CD4-positive, alpha-beta T cell treated with Interferon gamma for 1 hour (primary cell): ENCODE measurements around the gene AMZ1.
"Not testable (repeated sequence)": the region's sequence is repeated elsewhere in the genome, so short reads cannot be mapped to it uniquely, and the experiment has no call there.

Experiments used
- DNase-seq: peaks from one replicate; pipeline ENCODE4 v3.0.0-alpha.2; 2020

The AMZ1 gene

GRCh38 chr7:2729893-2730716 is 42.1 kb downstream of the AMZ1 start:
- DNase-seq: no peak

GRCh38 chr7:2730846-2731770 is 43.1 kb downstream of the AMZ1 start:
- no peak for DNase-seq

GRCh38 chr7:2732388-2732787 is 44.4 kb downstream of the AMZ1 start:
- no peak for DNase-seq

GRCh38 chr7:2732959-2733584 is 45.1 kb downstream of the AMZ1 start:
- DNase-seq: no peak

GRCh38 chr7:2734084-2734686 is 46.2 kb downstream of the AMZ1 start:
- no peak for DNase-seq

- peak; percentile 42 for DNase-seq
These were observed 47.0 kb downstream of the AMZ1 start for GRCh38 chr7:2734751-2735571.

- no peak for DNase-seq
These were observed 47.7 kb downstream of the AMZ1 start for GRCh38 chr7:2735744-2736143.

GRCh38 chr7:2736411-2736914 is 48.5 kb downstream of the AMZ1 start:
- DNase-seq: no peak

GRCh38 chr7:2737005-2737743 is 49.2 kb downstream of the AMZ1 start:
- DNase-seq: not testable (repeated sequence)

- peak; percentile 53 for DNase-seq
These were observed 50.0 kb downstream of the AMZ1 start for GRCh38 chr7:2737771-2738540.

GRCh38 chr7:2738766-2739549 is 51.0 kb downstream of the AMZ1 start:
- DNase-seq: no peak

- not testable (repeated sequence) for DNase-seq
These were observed 55.7 kb downstream of the AMZ1 start for GRCh38 chr7:2743523-2744185.

GRCh38 chr7:2748684-2749083 is 60.7 kb downstream of the AMZ1 start:
- DNase-seq: not testable (repeated sequence)

- DNase-seq: no peak
These were observed 62.0 kb downstream of the AMZ1 start for GRCh38 chr7:2750004-2750407.

- no peak for DNase-seq
These were observed 63.1 kb downstream of the AMZ1 start for GRCh38 chr7:2751086-2751485.

GRCh38 chr7:2753148-2753547 is 65.1 kb downstream of the AMZ1 start:
- DNase-seq: no peak

- no peak for DNase-seq
These were observed 66.1 kb downstream of the AMZ1 start for GRCh38 chr7:2754086-2754485.

GRCh38 chr7:2754912-2755311 is 66.9 kb downstream of the AMZ1 start:
- no peak for DNase-seq

GRCh38 chr7:2755531-2755930 is 67.5 kb downstream of the AMZ1 start:
- no peak for DNase-seq
